HUES64 (cell line): ENCODE measurements around the gene STPG1.

Experiments
- H3K27ac ChIP-seq: 2 replicates; pipeline ENCODE4 v1.7.0; 2013; ENCODE audit warnings: low read depth, low read length, inconsistent platforms
- H3K27me3 ChIP-seq: 2 replicates; pipeline ENCODE4 v1.6.1; 2013; ENCODE audit warnings: mild to moderate bottlenecking, low read length; ENCODE audit not compliant: insufficient read depth
- H3K36me3 ChIP-seq: 2 replicates; pipeline ENCODE4 v1.6.1; 2013; ENCODE audit warnings: mild to moderate bottlenecking, low read length; ENCODE audit not compliant: insufficient read depth
- H3K4me1 ChIP-seq: 2 replicates; pipeline ENCODE4 v1.6.1; 2013; ENCODE audit warnings: mild to moderate bottlenecking, low read length, moderate library complexity; ENCODE audit not compliant: insufficient read depth
- H3K4me3 ChIP-seq: 2 replicates; pipeline ENCODE4 v1.5.1; 2013; ENCODE audit warnings: mild to moderate bottlenecking, low read length, moderate library complexity
- H3K9ac ChIP-seq: 2 replicates; pipeline ENCODE4 v1.6.1; 2013; ENCODE audit warnings: mild to moderate bottlenecking, low read depth, low read length
- H3K9me3 ChIP-seq: 2 replicates; pipeline ENCODE4 v1.6.1; 2013; ENCODE audit warnings: low read depth, low read length; ENCODE audit not compliant: insufficient read depth
- WGBS: fragments of 150-250, 120-280 bp; methylation state at CpG from one replicate; pipeline ENCODE4 v1.1.7; 2013; ENCODE audit warnings: missing lambda C conversion rate; 5-methylcytosine and 5-hydroxymethylcytosine counted together

STPG1 gene

DNA sequence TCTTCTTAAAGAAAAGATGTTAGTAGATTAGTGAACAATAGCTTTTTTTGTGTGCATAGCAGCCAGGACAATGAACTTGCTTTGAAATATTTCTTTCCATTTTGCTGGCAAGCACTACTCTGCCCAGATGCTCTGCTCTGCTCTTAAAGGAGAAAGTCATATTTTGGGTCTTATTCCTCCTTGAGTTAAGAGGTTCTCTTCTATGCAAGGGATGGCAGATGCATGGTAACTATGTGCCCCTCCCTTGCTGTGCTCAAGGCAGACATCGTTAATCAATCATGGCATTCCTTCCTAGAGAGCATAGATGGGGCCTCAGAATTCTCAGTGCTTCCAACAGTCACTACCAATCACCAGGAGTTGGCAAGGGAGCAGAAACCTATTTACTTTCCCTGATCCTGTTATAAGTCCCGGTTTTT is 29.7 kb upstream of the STPG1 start:
- peaks cover 4% of the 10 kb centered on the region for H3K4me1 ChIP-seq
- H3K4me3 ChIP-seq: no peak overlapping the region
- no peaks in the 10 kb centered on the region; the same call in 1 of the 2 replicates for H3K36me3 ChIP-seq
- H3K27me3 ChIP-seq: no peaks in the 10 kb centered on the region
- H3K9ac ChIP-seq: no peak overlapping the region
- WGBS: 73% methylated on average over 2 of the region's 2 CpGs
- H3K27ac ChIP-seq: no peak overlapping the region
- H3K9me3 ChIP-seq: no peaks in the 10 kb centered on the region

DNA sequence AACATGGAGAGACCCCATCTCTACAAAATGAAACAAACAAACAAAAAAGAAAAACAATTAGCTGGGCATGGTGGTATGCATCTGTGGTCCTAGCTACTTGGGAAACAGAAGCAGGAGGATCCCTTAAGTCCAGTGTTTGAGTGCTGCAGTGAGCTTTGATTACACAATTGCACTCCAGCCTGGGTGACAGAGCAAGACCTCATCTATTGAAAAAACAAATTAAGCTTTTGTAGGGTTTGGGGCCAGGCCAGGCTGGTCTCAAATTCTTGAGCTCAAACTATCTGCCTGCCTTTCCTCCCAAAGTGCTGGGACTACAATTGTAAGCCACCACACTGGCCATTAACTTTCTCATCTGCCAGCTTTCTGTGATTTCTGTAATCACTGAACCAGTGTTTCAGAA is 29.2 kb upstream of the STPG1 start:
- Histone ChIP-seq H3K27me3 (no peaks in the 10 kb centered on the region), H3K27ac (no peak overlapping the region), H3K4me3 (no peak overlapping the region), H3K9ac (no peak overlapping the region), H3K36me3 (no peaks in the 10 kb centered on the region; the same call in 1 of the 2 replicates), H3K9me3 (no peaks in the 10 kb centered on the region), H3K4me1 (peaks cover 9% of the 10 kb centered on the region)

DNA sequence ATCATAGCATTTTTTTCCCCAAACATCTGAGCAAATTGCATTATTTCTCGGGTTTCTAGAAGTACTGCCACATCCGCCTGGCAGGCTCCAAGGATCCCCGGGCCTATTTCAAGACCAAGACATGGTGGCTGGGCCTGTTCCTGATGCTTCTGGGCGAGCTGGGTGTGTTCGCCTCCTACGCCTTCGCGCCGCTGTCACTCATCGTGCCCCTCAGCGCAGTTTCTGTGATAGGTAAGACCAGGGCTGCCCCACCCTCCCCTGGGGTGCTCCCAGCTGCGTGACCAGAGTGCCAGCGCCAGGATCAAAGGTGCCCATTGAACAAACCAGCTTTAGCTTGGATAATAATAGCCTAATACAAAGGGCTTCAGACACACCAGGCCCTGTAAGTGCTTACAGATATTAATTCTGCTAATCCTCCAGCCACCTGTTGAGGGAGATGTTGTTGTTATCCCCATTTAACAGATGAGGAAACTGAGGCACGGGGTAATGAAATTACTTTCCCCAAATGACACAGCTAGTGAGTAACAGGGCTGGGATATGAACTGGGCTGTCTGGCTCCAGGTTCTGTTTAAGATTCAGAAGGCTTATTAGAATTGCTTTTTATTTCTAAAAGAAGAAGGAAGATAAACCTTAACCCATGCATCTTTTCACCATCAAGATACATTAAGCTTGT is 28.6 kb upstream of the STPG1 start:
- H3K36me3 ChIP-seq: no peaks in the 10 kb centered on the region
- no peaks in the 10 kb centered on the region for H3K9me3 ChIP-seq
- H3K4me3 ChIP-seq: no peak overlapping the region
- H3K9ac ChIP-seq: no peak overlapping the region
- 96% methylated on average over 14 of the region's 14 CpGs for WGBS
- H3K4me1 ChIP-seq: peaks cover 11% of the 10 kb centered on the region
- H3K27me3 ChIP-seq: no peaks in the 10 kb centered on the region
- no peak overlapping the region for H3K27ac ChIP-seq

DNA sequence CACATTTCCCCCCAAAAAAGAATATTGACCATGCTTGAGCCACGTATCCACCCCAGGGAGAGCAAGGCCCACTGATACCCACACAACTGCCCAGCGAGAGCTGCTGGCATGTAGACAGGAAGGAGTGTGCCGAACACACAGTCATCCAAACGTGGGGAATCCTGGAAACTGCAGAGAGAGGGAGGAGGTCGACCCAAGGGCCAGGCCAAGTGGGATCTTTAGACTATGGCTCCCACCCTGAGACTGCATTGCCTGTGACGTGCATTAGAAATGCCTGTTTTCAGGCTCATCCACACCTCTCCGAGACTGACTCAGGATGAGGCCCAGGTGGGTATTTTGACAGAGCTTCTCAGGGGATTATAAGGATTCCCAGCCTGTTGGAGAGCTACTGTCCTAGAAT is 27.9 kb upstream of the STPG1 start:
- Histone ChIP-seq H3K4me1 (peaks cover 11% of the 10 kb centered on the region), H3K9me3 (no peaks in the 10 kb centered on the region), H3K27ac (no peak overlapping the region), H3K4me3 (no peak overlapping the region), H3K9ac (no peak overlapping the region), H3K27me3 (no peaks in the 10 kb centered on the region), H3K36me3 (no peaks in the 10 kb centered on the region)
- 91% methylated on average over 7 of the region's 7 CpGs for WGBS

DNA sequence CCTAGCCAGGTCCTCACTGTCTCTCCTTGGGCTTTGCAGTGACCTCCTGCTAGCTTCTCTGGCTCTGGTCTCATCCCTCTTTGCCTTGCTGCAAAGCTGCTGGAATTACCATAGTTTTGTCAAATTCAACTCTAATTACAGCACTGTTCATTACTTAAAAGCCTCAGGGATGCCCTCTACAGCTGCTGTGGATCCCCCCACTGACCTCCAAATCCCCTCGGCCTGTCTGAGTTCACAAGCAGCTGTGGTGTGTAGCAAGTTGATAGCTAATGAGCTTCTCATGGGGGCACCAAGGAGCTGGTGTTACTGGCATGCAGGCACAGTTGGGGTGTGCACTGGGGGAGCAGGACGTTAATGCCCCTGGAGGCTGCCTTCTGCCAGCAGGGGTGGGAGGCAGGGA is 26.9 kb upstream of the STPG1 start:
- H3K4me3 ChIP-seq: no peak overlapping the region
- WGBS: 87% methylated on average over 2 of the region's 2 CpGs
- peaks cover 11% of the 10 kb centered on the region for H3K4me1 ChIP-seq
- no peak overlapping the region for H3K27ac ChIP-seq
- no peaks in the 10 kb centered on the region for H3K36me3 ChIP-seq
- H3K9ac ChIP-seq: no peak overlapping the region
- H3K27me3 ChIP-seq: no peaks in the 10 kb centered on the region
- no peaks in the 10 kb centered on the region for H3K9me3 ChIP-seq

DNA sequence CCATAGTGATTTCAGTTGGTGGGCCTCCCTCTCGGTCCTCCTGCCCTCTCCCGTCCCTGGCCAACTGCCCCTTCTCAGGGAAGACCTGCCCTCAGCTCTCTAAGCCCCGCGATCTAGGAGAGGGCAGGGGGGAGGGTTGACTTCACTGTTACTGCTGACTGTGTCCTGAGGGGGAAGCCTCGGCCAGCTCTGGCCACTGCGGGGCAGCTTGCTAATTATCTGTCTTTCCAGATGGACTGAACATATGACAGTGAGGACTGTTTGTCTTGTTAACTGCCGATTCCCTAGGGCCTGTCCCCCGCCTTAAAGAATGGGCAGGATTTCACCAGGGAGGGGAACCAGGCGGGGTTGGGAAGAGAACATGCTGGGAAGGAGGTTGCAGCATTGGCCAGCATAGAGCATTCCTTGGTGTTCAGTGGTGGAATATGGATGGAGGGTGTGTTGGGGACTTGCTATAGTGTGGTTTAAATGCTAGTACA is 24.9 kb upstream of the STPG1 start:
- 55% methylated on average over 9 of the region's 9 CpGs for WGBS
- no peaks in the 10 kb centered on the region for H3K36me3 ChIP-seq
- no peaks in the 10 kb centered on the region for H3K9me3 ChIP-seq
- no peaks in the 10 kb centered on the region for H3K27me3 ChIP-seq
- H3K4me1 ChIP-seq: peaks cover 11% of the 10 kb centered on the region
- H3K4me3 ChIP-seq: no peak overlapping the region
- no peak overlapping the region for H3K27ac ChIP-seq
- no peak overlapping the region for H3K9ac ChIP-seq

DNA sequence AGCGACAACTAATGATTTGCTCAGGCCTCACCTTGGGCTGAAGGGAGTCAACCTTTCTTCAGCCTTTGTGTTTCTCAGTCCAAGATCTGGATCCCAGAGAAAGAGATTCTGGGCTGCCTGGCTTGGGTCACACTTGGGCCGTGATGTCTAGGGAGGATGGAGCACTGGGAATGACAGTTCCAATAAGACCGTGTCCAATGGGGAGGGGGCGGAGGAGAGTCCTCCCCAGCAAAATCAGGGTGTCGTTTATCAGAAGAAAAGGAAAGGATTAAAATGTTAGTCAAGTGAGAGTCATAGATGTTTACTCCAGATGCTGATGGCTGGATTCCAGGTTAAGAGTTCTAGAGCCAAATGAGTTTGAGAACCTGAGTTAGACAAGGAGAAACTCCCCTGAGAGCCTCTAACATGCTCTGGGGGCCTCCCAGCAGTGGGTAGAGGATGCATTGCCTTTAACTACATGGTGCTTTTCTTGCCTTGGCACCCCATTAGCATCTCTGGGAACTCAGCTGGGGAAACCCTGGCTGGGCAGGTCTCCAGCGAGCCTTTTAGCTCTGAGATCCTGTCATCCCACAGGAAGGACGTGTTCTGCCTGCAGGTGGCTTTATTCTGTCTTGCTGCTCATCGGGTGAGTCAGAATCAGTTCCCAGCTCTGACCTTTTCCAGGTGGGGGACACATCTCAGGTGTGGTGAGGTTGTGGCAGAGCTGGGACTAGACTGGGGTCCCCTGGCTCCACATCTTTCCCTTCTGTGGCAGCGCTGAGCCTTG is 24.2 kb upstream of the STPG1 start:
- no peaks in the 10 kb centered on the region for H3K36me3 ChIP-seq
- H3K9ac ChIP-seq: no peak overlapping the region
- WGBS: 86% methylated on average over 9 of the region's 9 CpGs
- H3K9me3 ChIP-seq: no peaks in the 10 kb centered on the region
- no peak overlapping the region for H3K4me3 ChIP-seq
- peaks cover 11% of the 10 kb centered on the region for H3K4me1 ChIP-seq
- no peaks in the 10 kb centered on the region for H3K27me3 ChIP-seq
- H3K27ac ChIP-seq: no peak overlapping the region

DNA sequence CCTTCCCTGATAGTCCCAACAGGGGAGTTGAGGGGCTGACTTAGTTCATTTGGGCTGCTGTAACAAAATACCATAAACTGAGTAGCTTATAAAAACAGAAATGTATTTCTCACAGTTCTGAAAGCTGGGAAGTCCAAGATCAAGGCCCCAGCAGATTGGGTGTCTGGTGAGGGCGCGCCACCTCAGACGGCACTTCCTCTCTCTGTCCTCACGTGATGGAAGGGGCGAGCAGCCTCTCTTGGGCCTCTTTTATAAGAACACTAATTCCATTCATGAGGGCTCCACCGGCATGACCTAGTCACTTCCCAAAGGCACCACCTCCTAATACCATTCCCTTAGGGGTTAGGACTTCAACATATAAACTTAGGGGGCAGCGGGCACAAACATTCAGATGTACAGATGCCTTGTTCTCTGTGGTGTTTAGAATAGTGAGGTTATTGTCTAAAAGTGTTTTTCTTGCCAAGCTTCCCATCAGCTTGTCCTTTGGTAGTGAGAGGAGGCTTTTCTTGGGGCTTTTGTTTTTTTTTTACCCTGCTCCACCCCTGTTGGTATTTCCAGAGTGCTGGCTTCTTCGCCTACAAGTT is 22.3 kb upstream of the STPG1 start:
- WGBS: 94% methylated on average over 6 of the region's 8 CpGs
- Histone ChIP-seq H3K36me3 (no peaks in the 10 kb centered on the region), H3K9me3 (no peaks in the 10 kb centered on the region), H3K27ac (no peak overlapping the region), H3K27me3 (no peaks in the 10 kb centered on the region), H3K4me1 (peaks cover 11% of the 10 kb centered on the region), H3K9ac (no peak overlapping the region), H3K4me3 (no peak overlapping the region)

DNA sequence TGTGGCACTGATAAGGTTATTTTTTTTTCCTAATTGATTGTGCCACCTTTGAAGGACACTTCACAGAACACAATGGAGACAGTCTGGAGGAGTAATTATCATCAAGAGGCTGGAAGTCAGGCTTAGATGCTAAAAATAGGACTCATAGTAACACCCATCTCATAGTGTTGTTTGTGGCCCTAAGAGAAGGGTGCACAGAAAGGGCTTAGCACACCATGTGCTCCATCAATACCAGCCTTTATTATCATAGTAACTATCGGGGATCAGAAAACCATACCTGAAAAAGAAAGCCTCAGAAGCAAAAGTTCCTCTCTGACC is 13.9 kb upstream of the STPG1 start:
- 93% methylated on average over 1 of the region's 1 CpG for WGBS
- Histone ChIP-seq H3K4me3 (no peak overlapping the region), H3K27me3 (no peaks in the 10 kb centered on the region), H3K36me3 (no peaks in the 10 kb centered on the region), H3K4me1 (no peaks in the 10 kb centered on the region), H3K9me3 (no peaks in the 10 kb centered on the region), H3K9ac (no peak overlapping the region), H3K27ac (no peak overlapping the region)

DNA sequence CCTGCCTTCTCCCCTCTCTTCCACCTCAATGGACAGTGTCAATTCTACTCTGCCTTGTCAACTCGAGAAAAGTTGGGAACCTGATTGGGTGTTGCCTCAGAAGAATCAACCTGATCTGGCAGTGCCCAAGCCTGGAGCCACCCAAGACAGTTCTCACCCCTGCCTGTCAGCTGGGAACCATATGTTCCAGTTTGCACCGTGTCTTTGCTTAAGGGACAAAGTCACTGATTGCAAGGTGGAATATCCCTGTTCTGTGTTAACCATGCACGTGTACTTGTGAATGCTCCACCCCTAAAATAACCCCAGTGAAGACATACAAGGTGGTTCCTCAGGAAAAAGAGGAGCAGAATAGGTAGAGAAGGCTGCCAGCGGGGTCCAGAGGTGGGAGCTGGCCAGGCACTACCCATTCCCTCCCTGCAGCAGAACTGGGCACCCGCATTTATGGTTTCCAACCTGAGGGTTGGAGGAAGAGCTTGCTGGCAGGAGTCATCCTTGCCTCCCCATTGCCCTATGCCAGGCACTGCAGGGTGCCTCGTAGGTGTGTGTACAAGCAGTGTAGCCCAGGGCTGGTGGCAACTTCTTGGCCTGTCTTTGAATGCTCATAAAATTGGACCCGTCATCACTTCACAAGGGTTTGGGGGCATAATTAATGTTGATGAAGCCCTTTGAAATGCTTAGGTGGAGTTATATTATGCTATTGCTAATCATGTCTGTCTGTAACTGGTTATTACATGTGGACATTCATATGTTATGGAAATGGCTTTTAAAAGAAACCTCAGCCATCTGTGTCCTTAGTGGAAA is 13.4 kb upstream of the STPG1 start:
- Histone ChIP-seq H3K9ac (no peak overlapping the region), H3K27ac (no peak overlapping the region), H3K4me1 (no peaks in the 10 kb centered on the region), H3K36me3 (no peaks in the 10 kb centered on the region), H3K9me3 (no peaks in the 10 kb centered on the region), H3K4me3 (no peak overlapping the region), H3K27me3 (no peaks in the 10 kb centered on the region)
- WGBS: 91% methylated on average over 7 of the region's 7 CpGs

DNA sequence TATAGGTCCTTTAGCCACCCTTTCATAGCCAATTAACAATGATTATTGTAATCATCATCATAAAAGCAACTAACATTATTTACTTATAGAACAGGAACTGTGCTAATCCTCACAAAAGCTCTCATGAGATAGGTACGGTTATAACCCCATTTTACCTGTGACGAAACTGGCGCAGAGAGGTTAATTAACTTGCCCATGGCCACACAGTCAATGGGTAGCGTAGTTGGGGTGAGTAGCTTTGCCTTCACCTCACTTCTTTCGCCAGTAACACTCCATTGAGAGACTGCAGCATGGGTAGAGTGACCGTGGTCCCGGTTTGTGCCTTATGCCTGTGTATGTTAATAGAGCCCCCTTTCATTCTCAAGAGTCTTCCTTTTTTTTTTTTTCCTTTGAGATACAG is 12.3 kb upstream of the STPG1 start:
- no peaks in the 10 kb centered on the region for H3K36me3 ChIP-seq
- no peaks in the 10 kb centered on the region for H3K27me3 ChIP-seq
- no peak overlapping the region for H3K9ac ChIP-seq
- no peak overlapping the region for H3K4me3 ChIP-seq
- H3K27ac ChIP-seq: no peak overlapping the region
- no peaks in the 10 kb centered on the region for H3K4me1 ChIP-seq
- 82% methylated on average over 7 of the region's 7 CpGs for WGBS
- H3K9me3 ChIP-seq: no peaks in the 10 kb centered on the region
